ENCODE data around the gene C10orf71. TPM values are rescaled to one million over a fixed set of nuclear protein-coding genes. Genes with fewer than 3 reads are reported as not detected.

Gene C10orf71
- total RNA-seq, 1 donor from 2014 or later, result 0.18 TPM

DNA sequence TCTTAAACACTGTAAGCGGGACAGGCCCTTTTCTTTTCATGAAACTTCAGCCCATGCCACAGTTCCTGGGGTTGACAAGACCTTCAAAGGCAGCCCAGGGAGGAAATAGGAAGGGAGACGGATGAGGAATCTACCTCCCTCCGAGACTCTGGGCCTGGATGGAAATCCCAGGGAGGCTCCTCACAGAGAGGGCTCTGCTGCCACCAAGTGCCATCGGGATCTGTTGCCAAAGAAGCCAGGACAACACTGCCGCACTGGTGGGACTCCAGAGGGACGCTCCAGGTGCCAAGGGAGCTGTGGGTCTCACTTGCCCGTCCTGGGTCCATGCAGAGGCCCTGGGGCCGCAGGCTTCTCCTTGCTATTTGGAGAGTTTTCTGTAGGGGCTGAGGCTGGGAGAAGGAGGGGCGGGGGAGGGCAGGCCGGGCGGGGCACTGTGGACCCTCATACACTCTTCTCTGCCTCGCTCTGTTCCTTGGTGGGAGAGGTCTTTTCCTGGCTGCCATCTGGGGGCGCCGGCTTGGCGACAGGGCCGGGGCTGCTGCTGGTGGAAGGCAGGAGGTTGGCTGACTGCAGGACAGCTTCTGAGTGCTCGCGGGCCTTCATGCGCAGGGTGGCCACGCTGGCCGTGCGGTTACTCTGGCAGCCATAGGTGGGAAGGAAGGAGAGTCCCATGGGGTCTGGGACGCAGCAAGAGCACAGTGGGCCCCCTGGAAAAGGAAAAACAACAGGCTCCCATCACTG, 66.9 kb downstream of the C10orf71 start:
- ATAC-seq (no peak), DNase-seq (ENCODE audit: low spot score) (peak; percentile 43)
- intact Hi-C loops (cut with DNase I), result no loop called here

DNA sequence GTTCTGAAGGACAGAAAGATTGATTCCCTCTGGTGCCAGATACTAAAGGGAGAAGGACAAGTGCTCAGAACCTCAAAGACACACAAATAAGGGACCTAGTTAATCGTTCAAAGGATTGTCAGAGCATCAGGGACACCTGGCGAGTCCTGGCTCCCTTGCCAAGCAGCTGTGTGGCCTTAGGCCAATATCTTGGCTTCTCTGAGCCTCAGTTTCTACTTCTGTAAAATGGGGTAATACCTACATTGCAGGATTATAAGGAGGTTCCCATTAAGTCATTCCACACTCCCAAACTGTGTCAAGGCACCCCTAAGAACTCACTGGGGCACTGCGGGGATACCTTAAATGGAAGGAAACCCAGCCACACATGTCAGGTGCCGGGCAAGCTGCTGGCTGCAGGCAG, 67.5 kb downstream of the C10orf71 start:
- intact Hi-C loops (cut with DNase I), result no loop called here
- no peak for ATAC-seq
- DNase-seq (ENCODE audit: low spot score), result no peak

DNA sequence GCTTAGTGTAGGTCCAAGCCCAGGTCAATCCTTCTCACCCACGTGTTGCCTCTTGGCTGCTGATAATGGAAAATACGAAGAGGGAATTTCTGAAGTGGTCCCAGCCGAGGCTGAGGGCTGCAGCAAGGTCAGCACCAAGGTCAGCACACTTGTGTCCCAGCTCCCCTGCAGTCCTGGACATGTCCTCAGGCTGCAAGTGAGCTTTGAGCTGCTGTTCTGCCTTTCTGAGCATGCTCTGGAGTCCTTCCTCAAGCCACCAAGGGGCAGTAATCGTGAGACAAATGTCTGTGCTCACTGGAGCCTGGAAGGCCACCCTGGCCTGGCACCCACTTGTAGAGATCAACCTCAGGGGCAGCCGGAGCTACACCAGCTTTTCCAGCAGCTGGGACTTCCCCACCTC, 68.6 kb downstream of the C10orf71 start:
- no peak for DNase-seq (ENCODE audit: low spot score)
- no peak for ATAC-seq
- intact Hi-C loops (cut with DNase I), result no loop called here

DNA sequence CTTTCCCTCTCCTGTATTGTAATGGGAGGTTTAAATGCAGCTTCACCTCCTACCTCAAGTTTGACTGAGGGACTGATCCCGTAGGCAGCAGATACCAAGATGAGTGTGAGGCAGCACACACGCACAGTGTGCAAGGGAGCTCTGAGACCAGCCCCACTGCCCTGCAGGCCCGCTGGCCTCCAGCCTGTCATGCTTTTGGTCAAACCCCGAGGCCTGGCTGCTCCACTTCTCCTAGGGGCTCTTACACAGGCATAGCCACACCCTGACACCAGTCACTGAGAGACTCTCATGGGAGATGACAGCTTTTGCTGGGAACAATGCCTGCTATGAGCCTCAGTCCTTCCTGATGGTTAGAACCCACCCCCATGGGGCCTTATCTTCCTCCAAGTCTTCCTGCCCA, 69.3 kb downstream of the C10orf71 start:
- DNase-seq (ENCODE audit: low spot score), result no peak
- intact Hi-C loops (cut with DNase I), result no loop called here
- ATAC-seq, result no peak

DNA sequence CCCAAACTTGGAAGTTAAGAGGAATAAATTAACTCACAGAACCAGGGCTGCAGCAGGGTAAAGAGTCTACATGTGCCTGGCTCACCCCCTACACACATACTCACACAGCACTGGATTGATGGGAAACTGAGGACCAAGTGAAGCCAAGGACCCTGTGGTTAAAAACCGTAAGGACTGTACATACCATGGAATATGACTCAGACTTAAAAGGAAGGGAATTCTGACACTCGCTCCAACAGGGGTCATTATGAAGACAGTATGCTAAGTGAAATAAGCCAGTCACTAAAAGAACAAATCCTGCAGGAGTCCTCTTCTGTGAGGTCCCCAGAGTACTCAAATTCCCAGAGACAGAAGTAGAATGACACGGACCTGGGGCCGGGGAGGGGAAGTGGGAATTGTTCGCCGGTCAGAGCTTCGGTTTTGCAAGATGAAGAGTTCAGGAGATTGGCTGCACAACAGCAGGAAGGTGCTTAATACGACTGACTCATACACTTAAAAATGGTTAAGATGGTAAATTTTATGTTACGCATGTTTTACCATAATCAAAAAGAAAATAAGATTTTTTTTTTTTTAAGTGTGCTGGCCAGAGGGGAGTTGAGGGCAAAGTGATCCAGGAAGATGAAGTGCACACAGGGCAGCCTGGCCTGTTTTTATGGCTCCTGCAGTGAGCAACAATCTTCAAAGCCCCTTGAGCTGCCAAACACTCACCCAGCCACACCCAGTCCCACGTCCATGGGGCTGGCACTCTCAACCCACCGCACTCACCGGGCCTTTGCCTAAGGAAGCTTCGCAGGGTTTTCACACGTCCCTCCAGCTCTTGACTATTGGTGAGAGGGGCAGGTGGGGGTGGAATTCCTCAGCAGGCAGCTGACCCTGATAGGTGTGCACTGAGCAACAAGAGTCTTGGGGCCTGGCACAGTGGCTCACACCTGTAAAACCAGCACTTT, 70.5 kb downstream of the C10orf71 start:
- no peak for DNase-seq (ENCODE audit: low spot score)
- intact Hi-C loops (cut with DNase I), result no loop called here
- no peak for ATAC-seq

DNA sequence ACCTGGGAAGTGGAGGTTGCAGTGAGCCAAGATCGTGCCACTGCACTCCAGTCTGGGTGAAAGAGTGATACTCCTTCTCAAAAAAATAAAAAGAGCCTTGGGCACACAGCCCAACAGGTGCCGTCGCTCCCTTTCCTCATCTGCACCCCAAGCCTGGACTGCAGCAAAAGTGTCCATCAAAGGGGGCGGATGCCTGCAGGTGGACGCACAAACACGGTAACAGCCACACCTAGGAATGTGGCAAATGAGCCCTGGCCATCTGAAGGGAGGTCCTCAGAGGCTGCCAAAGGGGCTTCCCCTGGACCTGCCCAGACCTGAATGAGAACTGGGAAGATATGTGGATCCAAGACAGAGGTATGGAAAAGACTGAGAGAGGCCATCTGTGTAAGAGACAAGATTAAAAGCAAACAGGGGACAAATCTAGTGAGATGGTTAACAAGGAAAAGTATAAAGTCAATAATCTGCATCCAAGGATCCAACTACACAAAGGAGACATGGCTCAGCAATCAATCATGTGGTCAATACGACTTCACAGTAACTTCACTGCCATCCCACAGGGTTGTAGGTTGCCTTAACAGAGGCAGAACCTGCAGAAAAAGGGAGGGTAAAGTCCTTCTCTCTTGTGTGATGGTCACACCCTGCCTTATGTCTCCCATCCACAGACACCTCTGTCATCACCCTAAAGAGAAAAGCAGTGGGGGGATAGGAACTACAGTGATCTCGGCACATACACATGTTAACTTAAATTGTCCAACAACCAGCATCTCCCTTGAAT, 71.5 kb downstream of the C10orf71 start:
- intact Hi-C loops (cut with DNase I), result no loop called here

DNA sequence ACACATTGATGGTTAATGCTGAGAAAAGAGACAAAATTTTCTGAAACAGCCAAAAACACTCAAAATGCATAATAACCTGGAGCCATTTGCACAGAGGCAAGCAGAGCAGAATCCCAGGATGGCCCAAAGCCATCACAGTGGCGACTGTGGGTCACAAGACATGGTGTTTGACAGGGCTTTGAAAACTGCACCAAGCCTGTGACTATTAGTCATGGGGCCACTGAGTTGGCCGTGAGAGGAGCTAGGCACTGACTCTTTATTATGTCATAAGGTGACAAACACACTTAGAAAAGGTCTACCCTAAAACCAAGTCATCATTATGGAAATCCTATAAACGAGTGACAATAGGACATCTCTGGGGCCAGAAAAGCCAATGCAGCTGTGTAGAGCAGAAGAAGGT, 73.0 kb downstream of the C10orf71 start:
- intact Hi-C loops (cut with DNase I), result no loop called here
- DNase-seq (ENCODE audit: low spot score) (no peak), ATAC-seq (no peak)

More for the DNA sequence above, 71.5 kb downstream of the C10orf71 start:
- DNase-seq (ENCODE audit: low spot score) (no peak), ATAC-seq (no peak)

DNA sequence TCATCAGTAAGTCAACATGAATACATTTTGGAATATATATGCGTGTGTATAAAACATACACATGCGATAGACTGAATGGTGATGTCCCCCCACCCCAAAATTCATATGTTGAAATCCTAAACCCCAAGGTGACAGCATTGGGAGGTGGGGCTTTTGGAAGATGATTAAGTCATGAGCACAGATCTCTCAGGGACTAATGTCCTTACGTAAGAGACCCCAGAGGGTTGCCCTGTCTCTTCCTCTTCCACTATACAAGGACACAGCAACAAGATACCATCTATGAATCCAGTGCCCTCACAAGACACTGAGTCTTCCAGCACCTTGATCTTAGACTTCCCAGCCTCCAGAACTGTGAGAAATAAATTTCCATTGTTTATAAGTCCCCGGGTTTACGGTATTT, 74.4 kb downstream of the C10orf71 start:
- ATAC-seq (no peak), DNase-seq (ENCODE audit: low spot score) (no peak)
- intact Hi-C loops (cut with DNase I), result no loop called here

DNA sequence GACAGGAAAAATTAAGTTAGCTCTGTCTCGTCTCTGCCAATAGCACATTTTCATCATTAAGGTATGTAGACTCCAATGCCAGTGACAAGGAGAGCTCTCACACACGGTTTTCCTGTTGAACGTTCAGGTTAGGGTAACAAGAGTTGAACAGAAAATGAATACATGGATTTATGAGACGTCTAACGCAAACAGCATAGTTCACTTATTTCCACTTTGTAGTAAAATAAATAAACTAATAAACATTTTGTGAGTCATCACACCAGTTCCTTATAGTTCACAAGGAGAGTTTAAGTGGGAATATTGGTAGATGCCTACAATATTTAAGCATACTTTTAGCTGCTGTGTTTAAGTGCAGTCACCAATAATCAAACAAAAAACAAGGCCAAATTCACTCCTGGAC, 75.8 kb downstream of the C10orf71 start:
- intact Hi-C loops (cut with DNase I), result no loop called here
- ATAC-seq (no peak), DNase-seq (ENCODE audit: low spot score) (no peak)

DNA sequence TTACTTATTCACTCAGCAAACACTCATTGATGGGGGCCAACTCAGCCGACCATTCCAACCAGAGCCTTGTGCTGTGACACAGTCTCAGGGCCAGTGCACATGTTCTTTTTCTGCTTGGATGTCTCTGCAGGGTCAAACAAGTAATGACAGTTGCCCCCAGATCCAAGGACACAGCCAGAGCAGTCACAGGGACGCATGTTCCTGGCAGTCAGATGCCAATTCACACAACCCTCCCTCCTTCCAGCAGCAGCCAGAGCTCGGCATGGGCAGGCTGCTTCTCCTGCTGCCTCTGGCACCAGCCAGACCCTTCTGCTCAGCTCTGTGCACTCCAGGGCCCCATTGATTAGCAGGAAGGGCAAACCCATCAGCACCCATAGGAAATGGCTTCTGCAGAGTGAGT, 76.6 kb downstream of the C10orf71 start:
- DNase-seq (ENCODE audit: low spot score) (no peak), ATAC-seq (no peak)
- intact Hi-C loops (cut with DNase I), result no loop called here

Other genes with a start within 250 kb of the C10orf71 start
- 16.4 TPM for gene VSTM4, start 183.6 kb upstream of the C10orf71 start, total RNA-seq
- gene FAM170B, start 165.1 kb upstream of the C10orf71 start, total RNA-seq, result not detected
- gene TMEM273, start 110.8 kb upstream of the C10orf71 start, total RNA-seq, result 35.1 TPM
- not detected for gene DRGX, start 96.9 kb downstream of the C10orf71 start, total RNA-seq
- gene ERCC6, start 240.0 kb downstream of the C10orf71 start, total RNA-seq, result 33.5 TPM